Smooth muscle cell (in vitro differentiated cells): ENCODE results near the gene A2M. TPM values are rescaled to one million over a fixed set of nuclear protein-coding genes. Genes with fewer than 3 reads are reported as not detected.

Experiments used
- DNase-seq: peaks from one replicate; lab custom pipeline; 2025; ENCODE audit not compliant: unreplicated experiment; lab: John Stamatoyannopoulos, UW
- H2AFZ ChIP-seq: fragments of 200-600 bp; sonication (generic); 2 replicates; pipeline ENCODE4 v1.6.0; 2016; ENCODE audit warnings: antibody characterized with exemption, low read depth, mild to moderate bottlenecking
- H3F3A ChIP-seq: fragments of 200-600 bp; sonication (generic); 2 replicates; pipeline ENCODE4 v1.6.0; 2017; ENCODE audit warnings: antibody characterized with exemption, low read depth
- H3K27ac ChIP-seq: fragments of 200-600 bp; sonication (generic); 2 replicates; pipeline ENCODE4 v1.5.1; 2016; ENCODE audit warnings: low read depth, mild to moderate bottlenecking
- H3K27me3 ChIP-seq: fragments of 200-600 bp; sonication (generic); 2 replicates; pipeline ENCODE4 v1.6.1; 2016; ENCODE audit warnings: low read depth, mild to moderate bottlenecking
- H3K36me3 ChIP-seq: fragments of 200-600 bp; sonication (generic); 2 replicates; pipeline ENCODE4 v1.5.1; 2016; ENCODE audit warnings: low read depth
- H3K4me1 ChIP-seq: fragments of 200-600 bp; sonication (generic); 2 replicates; pipeline ENCODE4 v1.5.1; 2016; ENCODE audit warnings: low read depth
- H3K4me2 ChIP-seq: fragments of 200-600 bp; sonication (generic); 2 replicates; pipeline ENCODE4 v1.6.0; 2016; ENCODE audit warnings: mild to moderate bottlenecking
- H3K4me3 ChIP-seq: fragments of 200-600 bp; sonication (generic); 2 replicates; pipeline ENCODE4 v1.5.1; 2016; ENCODE audit warnings: mild to moderate bottlenecking
- H3K79me2 ChIP-seq: fragments of 200-600 bp; sonication (generic); 2 replicates; pipeline ENCODE4 v1.6.0; 2016; ENCODE audit warnings: low read depth, mild to moderate bottlenecking
- H3K9ac ChIP-seq: fragments of 200-600 bp; sonication (generic); 2 replicates; pipeline ENCODE4 v1.6.0; 2016; ENCODE audit warnings: low read depth
- H3K9me3 ChIP-seq: fragments of 200-600 bp; sonication (generic); replicated peaks from 2 replicates; pipeline ENCODE4 v1.5.1; 2016; ENCODE audit warnings: low read depth
- H4K20me1 ChIP-seq: fragments of 200-600 bp; sonication (generic); 2 replicates; pipeline ENCODE4 v1.6.0; 2016; ENCODE audit warnings: low read depth
- CTCF ChIP-seq: fragments of 200-600 bp; sonication (generic); IDR thresholded peaks from 2 replicates; pipeline ENCODE4 v1.5.1; 2017; ENCODE audit warnings: borderline replicate concordance, mild to moderate bottlenecking, antibody characterized with exemption; ENCODE audit not compliant: insufficient read depth, poor library complexity, severe bottlenecking
- WGBS: methylation state at CpG from one replicate; pipeline ENCODE4 v1.1.7; 2016; ENCODE audit warnings: low lambda C conversion rate; 5-methylcytosine and 5-hydroxymethylcytosine counted together
- polyA plus RNA-seq: library from polyadenylated mRNA; unstranded; fragments of >200 nt; fragmentation: Nextera tagmentation; extraction: Ambion mirVana; gene quantifications from 2 replicates; pipeline ENCODE4 v1.2.1, GENCODE V29; 2016
- total RNA-seq: library from RNA; depleted of rRNA; stranded (reverse); fragments of >200 nt; gene quantifications from 2 replicates; pipeline ENCODE4 v1.2.3, GENCODE V29; 2014

A2M gene
- total and polyA plus RNA-seq, 2 experiments from 2014 or later = 72.8 to 108 TPM

- H4K20me1 ChIP-seq = no peaks in the 10 kb centered on the region
- peak overlapping the region; percentile 99 for H3K4me2 ChIP-seq
- H3K79me2 ChIP-seq = peaks cover 3% of the 10 kb centered on the region
- 85% methylated on average over 1 of the region's 1 CpG for WGBS
- no peaks in the 10 kb centered on the region for H3F3A ChIP-seq
- H2AFZ ChIP-seq = peak overlapping the region; percentile 99
- H3K9ac ChIP-seq = no peak overlapping the region
- no peaks in the 10 kb centered on the region for H3K27me3 ChIP-seq
- H3K9me3 ChIP-seq = no peaks in the 10 kb centered on the region
- no peak for DNase-seq
- no peaks in the 10 kb centered on the region for H3K4me1 ChIP-seq
- H3K36me3 ChIP-seq = no peaks in the 10 kb centered on the region
- H3K27ac ChIP-seq = no peak overlapping the region
- TF ChIP-seq CTCF = no peak
- peak overlapping the region; percentile 96 for H3K4me3 ChIP-seq
Measured at GRCh38 chr12:9065607-9065856, 50.2 kb downstream of the A2M start.

DNA sequence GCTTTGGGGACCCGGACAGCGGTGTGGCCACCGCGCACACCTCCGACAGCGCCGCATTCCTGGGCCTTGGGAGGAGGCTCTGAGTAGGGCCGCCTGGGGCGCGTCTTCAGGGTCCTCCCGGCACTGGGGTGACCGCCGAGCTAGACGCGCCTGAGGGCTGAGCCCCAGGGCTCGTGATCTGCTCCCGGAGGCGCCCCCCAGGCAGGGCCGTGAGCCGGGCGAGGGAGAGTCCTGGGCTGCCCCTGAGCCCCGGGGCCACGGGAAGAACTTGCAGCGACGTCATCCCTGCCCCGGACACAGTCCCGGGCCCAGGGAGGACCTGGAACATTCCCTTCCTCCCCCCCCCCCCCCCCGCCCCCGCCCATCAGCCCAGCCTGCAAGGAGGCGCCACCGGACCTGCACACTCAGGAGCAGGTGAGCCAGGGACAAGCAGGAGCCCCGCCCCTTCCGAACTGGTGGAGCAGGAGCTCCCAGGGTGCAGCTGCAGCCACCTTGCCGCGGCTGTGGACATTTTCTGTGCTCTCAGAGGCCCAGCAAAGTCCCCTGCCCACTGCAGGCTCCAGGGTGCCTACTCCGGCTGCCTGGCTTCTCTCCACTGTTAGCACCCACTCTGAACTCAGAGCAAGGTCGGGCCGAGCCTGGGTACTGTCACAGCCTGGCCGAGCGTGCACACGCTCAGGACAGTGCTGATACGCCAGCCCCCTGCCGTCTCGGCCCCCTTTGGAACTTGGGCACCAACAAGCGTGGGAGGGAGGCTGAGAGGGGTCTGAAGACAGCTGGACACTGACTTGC, 50.7 kb downstream of the A2M start:
- Histone ChIP-seq H2AFZ (peak overlapping the region; percentile 99), H3F3A (no peaks in the 10 kb centered on the region), H3K4me3 (peak overlapping the region; percentile 96), H3K9me3 (no peaks in the 10 kb centered on the region), H3K9ac (peak overlapping the region; percentile 95), H3K36me3 (no peaks in the 10 kb centered on the region), H3K4me1 (no peaks in the 10 kb centered on the region), H4K20me1 (no peaks in the 10 kb centered on the region), H3K27me3 (no peaks in the 10 kb centered on the region), H3K27ac (peak overlapping the region; percentile 89), H3K79me2 (peaks cover 3% of the 10 kb centered on the region), H3K4me2 (peak overlapping the region; percentile 99)
- no peak for TF ChIP-seq CTCF
- peak; percentile 61 for DNase-seq
- 13% methylated on average over 37 of the region's 45 CpGs for WGBS

GRCh38 chr12:9064201-9064814, 51.4 kb downstream of the A2M start:
- peak overlapping the region; percentile 89 for H3K27ac ChIP-seq

More at GRCh38 chr12:9064201-9064814, 51.4 kb downstream of the A2M start:
- H3K27me3 ChIP-seq = no peaks in the 10 kb centered on the region
- WGBS = under 1% methylated on average over 50 of the region's 51 CpGs
- H3F3A ChIP-seq = no peaks in the 10 kb centered on the region
- peak overlapping the region; percentile 99 for H3K4me2 ChIP-seq
- peak overlapping the region; percentile 96 for H3K4me3 ChIP-seq
- no peaks in the 10 kb centered on the region for H3K36me3 ChIP-seq
- no peaks in the 10 kb centered on the region for H3K4me1 ChIP-seq
- no peaks in the 10 kb centered on the region for H4K20me1 ChIP-seq
- TF ChIP-seq CTCF = peak; percentile 12
- H3K9ac ChIP-seq = peak overlapping the region; percentile 95
- no peaks in the 10 kb centered on the region for H3K9me3 ChIP-seq
- H2AFZ ChIP-seq = peak overlapping the region; percentile 99
- H3K79me2 ChIP-seq = peaks cover 3% of the 10 kb centered on the region
- DNase-seq = peak; percentile 61
